Stimulated activated CD4-positive, alpha-beta T cell treated with anti-CD3 and anti-CD28 coated beads, Interleukin-12 subunit alpha, Interleukin-12 subunit beta, amount 100 ng/mL, for 4 hours (primary cell): ENCODE measurements around the gene FDX1.

Experiments
- DNase-seq: peaks from one replicate; pipeline ENCODE4 v3.0.0-alpha.2; 2020

The FDX1 gene

GRCh38 chr11:110513846-110514437, 84.2 kb downstream of the FDX1 start:
- no peak for DNase-seq
